Esophagus (tissue), 2 donors: ENCODE results near the gene MAP2K4. TPM values are rescaled to one million over a fixed set of nuclear protein-coding genes. Genes with fewer than 3 reads are reported as not detected.
A peak's percentile ranks its signal among the peaks of the same experiment; 100 is the strongest.

ENCODE experiments used
- H3K27ac ChIP-seq, 2 donors: one replicate each; pipeline ENCODE4 v1.5.1; 2013; ENCODE audit warnings: low read depth in 2 of 2, mild to moderate bottlenecking in 2 of 2, inconsistent platforms in 1 of 2, low read length in 1 of 2, moderate library complexity in 1 of 2
- H3K27me3 ChIP-seq, 2 donors: one replicate each; pipeline ENCODE4 v1.6.1; 2013; ENCODE audit warnings: low read length in 2 of 2, control low read depth in 1 of 2, mild to moderate bottlenecking in 1 of 2; ENCODE audit not compliant: insufficient read depth in 2 of 2, control insufficient read depth in 1 of 2
- H3K36me3 ChIP-seq, 2 donors: one replicate each; pipeline ENCODE4 v1.6.1; 2013; ENCODE audit warnings: low read length in 1 of 2; ENCODE audit not compliant: control insufficient read depth in 2 of 2, insufficient read depth in 2 of 2
- H3K4me1 ChIP-seq, 2 donors: one replicate each; pipeline ENCODE4 v1.6.1; 2013; ENCODE audit warnings: low read length in 1 of 2; ENCODE audit not compliant: control insufficient read depth in 2 of 2, insufficient read depth in 2 of 2
- H3K4me3 ChIP-seq, 2 donors: one replicate each; pipeline ENCODE4 v1.5.1; 2013; ENCODE audit warnings: low read length in 2 of 2, mild to moderate bottlenecking in 2 of 2, low read depth in 1 of 2, moderate library complexity in 1 of 2
- H3K9me3 ChIP-seq, 2 donors: one replicate each; pipeline ENCODE4 v1.6.1; 2013; ENCODE audit warnings: mild to moderate bottlenecking in 2 of 2, low read depth in 1 of 2, low read length in 1 of 2, moderate library complexity in 1 of 2; ENCODE audit not compliant: control insufficient read depth in 2 of 2, insufficient read depth in 1 of 2
- WGBS, 2 donors: extraction: QIAGEN DNeasy Blood & Tissue Kit; methylation state at CpG; one replicate each; pipeline ENCODE4 v1.1.7; 2013; 5-methylcytosine and 5-hydroxymethylcytosine counted together
- polyA plus RNA-seq, 2 donors: library from polyadenylated mRNA; stranded (reverse); fragments of 200-250 nt; gene quantifications; one replicate each; pipeline ENCODE4 v1.2.3, GENCODE V29; 2013
- donor health status: healthy with polysubstance abuse.
- donor health status: Bipolar disorder and iron deficiency.

The MAP2K4 gene
- polyA plus RNA-seq, 2 donors, result 13.6 to 16.5 TPM

GRCh38 chr17:12050646-12051225 is 30.1 kb downstream of the MAP2K4 start:
- Histone ChIP-seq H3K36me3 (no peaks in the 10 kb centered on the region), H3K27me3 (no peaks in the 10 kb centered on the region), H3K4me3 (no peak overlapping the region), H3K27ac (peak overlapping the region in 1 of 2 donors; percentile 2), H3K4me1 (peaks cover 2 to 4% of the 10 kb centered on the region in 2 donors), H3K9me3 (no peaks in the 10 kb centered on the region)
- WGBS, 2 donors, result 54 to 65% methylated on average over 1 of the region's 1 CpG

DNA sequence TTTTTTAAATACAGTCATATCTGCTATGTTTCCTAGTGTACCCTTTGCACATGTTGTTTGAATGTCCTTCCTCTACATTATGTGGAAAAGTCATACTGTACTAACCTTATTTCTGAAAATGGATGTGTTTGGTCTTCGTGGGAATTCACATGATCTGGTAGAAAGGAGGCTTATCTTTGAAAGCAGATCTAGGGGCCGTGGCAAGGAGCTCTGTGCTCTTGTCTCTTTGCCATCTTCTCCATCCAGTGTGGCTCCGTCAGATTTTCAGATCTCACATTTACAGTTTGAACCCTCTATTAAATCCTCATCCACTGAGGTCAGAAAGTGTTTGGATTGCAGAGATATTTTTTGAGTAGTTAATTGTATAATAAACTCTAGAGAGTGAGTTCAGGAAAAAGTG is 32.9 kb downstream of the MAP2K4 start:
- H3K9me3 ChIP-seq, result no peaks in the 10 kb centered on the region
- H3K27me3 ChIP-seq, result no peaks in the 10 kb centered on the region
- H3K4me3 ChIP-seq, result no peak overlapping the region
- peaks cover 2 to 4% of the 10 kb centered on the region in 2 donors for H3K4me1 ChIP-seq
- H3K27ac ChIP-seq, result no peak overlapping the region
- no peaks in the 10 kb centered on the region for H3K36me3 ChIP-seq
- 55% methylated on average over 3 of the region's 3 CpGs for WGBS, 2 donors

GRCh38 chr17:12055889-12056288 is 35.2 kb downstream of the MAP2K4 start:
- Histone ChIP-seq H3K36me3 (no peaks in the 10 kb centered on the region), H3K4me1 (peaks cover 0 to 1% of the 10 kb centered on the region in 2 donors), H3K27me3 (no peaks in the 10 kb centered on the region), H3K9me3 (no peaks in the 10 kb centered on the region), H3K4me3 (no peak overlapping the region), H3K27ac (no peak overlapping the region)

GRCh38 chr17:12057520-12057919 is 36.8 kb downstream of the MAP2K4 start:
- H3K27ac ChIP-seq, result no peak overlapping the region
- no peak overlapping the region for H3K4me3 ChIP-seq
- 86 to 88% methylated on average over 1 of the region's 1 CpG for WGBS, 2 donors
- peaks cover 0 to 2% of the 10 kb centered on the region in 2 donors for H3K36me3 ChIP-seq
- H3K27me3 ChIP-seq, result no peaks in the 10 kb centered on the region
- H3K4me1 ChIP-seq, result no peaks in the 10 kb centered on the region
- H3K9me3 ChIP-seq, result no peaks in the 10 kb centered on the region

GRCh38 chr17:12058535-12058934 is 37.9 kb downstream of the MAP2K4 start:
- no peak overlapping the region for H3K27ac ChIP-seq
- H3K9me3 ChIP-seq, result no peaks in the 10 kb centered on the region
- H3K4me3 ChIP-seq, result no peak overlapping the region
- H3K27me3 ChIP-seq, result no peaks in the 10 kb centered on the region
- H3K4me1 ChIP-seq, result no peaks in the 10 kb centered on the region
- H3K36me3 ChIP-seq, result peaks cover 0 to 2% of the 10 kb centered on the region in 2 donors

- no peak overlapping the region for H3K4me3 ChIP-seq
- H3K27ac ChIP-seq, result no peak overlapping the region
- WGBS, 2 donors, result 97 to 98% methylated on average over 3 of the region's 3 CpGs
- H3K9me3 ChIP-seq, result no peaks in the 10 kb centered on the region
- H3K4me1 ChIP-seq, result no peaks in the 10 kb centered on the region
- peaks cover under 1 to 3% of the 10 kb centered on the region in 2 donors for H3K36me3 ChIP-seq
- H3K27me3 ChIP-seq, result no peaks in the 10 kb centered on the region
These were observed 41.6 kb downstream of the MAP2K4 start for GRCh38 chr17:12062249-12062648.

DNA sequence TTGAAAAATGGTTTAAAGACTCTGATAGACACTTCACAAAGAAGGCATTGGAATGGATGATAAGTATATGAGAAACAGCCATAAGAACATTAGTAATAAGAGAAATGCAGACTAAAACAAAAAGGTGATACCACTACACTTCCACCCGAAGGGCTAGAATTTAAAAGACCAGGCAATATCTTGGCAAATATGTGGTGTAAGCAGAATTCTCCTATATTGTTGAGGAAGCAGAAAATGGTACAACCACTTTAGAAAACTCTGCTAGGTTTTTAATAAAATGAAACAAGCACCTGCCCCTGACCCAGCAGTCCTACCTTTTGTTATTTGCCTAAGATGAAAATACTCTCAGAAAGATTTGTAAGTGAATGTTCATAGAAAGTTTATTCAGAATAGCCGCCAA is 43.7 kb downstream of the MAP2K4 start:
- Histone ChIP-seq H3K36me3 (peaks cover 2 to 6% of the 10 kb centered on the region in 2 donors), H3K4me1 (no peaks in the 10 kb centered on the region), H3K27ac (no peak overlapping the region), H3K27me3 (no peaks in the 10 kb centered on the region), H3K4me3 (no peak overlapping the region), H3K9me3 (no peaks in the 10 kb centered on the region)
- 98 to 100% methylated on average over 2 of the region's 2 CpGs for whole genome bisulfite sequencing, 2 donors

- no peaks in the 10 kb centered on the region for H3K27me3 ChIP-seq
- 91 to 95% methylated on average over 2 of the region's 2 CpGs for WGBS, 2 donors
- H3K36me3 ChIP-seq, result peaks cover 2 to 3% of the 10 kb centered on the region in 2 donors
- no peak overlapping the region for H3K27ac ChIP-seq
- H3K9me3 ChIP-seq, result no peaks in the 10 kb centered on the region
- H3K4me3 ChIP-seq, result no peak overlapping the region
- no peaks in the 10 kb centered on the region for H3K4me1 ChIP-seq
These were observed 46.8 kb downstream of the MAP2K4 start for GRCh38 chr17:12067485-12067884.

DNA sequence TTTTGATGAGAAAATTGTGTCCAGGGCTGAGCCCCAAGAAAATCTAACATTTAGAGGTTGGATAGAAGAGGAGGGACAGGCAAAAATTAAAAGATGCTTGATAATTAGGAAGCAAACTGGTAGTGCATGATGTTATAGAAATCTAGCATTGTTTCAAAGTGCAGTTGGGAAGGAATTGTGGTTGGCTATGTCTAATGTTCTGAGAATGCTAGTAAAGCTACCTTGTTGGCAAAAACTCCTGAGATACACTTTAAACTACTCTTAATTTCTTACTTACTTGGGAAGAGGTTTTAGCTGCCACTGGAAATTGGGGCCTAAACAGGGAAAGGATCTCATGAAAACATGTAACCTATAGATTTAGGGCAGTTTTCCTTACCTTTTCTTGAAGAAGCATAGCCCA is 48.3 kb downstream of the MAP2K4 start:
- no peaks in the 10 kb centered on the region for H3K27me3 ChIP-seq
- H3K36me3 ChIP-seq, result peaks cover 2 to 3% of the 10 kb centered on the region in 2 donors
- no peaks in the 10 kb centered on the region for H3K9me3 ChIP-seq
- H3K27ac ChIP-seq, result no peak overlapping the region
- H3K4me1 ChIP-seq, result no peaks in the 10 kb centered on the region
- H3K4me3 ChIP-seq, result no peak overlapping the region

DNA sequence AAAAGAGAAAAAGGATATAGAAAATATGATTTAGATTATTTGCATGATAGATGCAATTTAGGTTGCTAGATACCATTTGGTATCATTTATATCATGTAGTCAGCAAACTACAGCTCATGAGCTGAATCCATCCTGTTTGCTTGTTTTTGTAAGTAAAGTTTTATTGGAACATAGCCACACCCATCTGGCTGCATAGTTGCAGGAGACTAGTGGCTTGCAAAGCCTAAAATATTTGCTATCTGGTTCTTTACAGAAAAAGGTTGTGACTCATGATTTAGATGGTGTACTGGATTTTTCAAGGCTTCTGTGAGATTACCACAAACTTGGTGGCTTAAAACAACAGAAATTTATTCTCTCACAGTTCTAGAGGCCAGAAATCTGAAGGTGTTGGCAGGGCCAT is 49.9 kb downstream of the MAP2K4 start:
- Histone ChIP-seq H3K4me1 (no peaks in the 10 kb centered on the region), H3K36me3 (peaks cover 2 to 3% of the 10 kb centered on the region in 2 donors), H3K9me3 (no peaks in the 10 kb centered on the region), H3K4me3 (no peak overlapping the region), H3K27ac (no peak overlapping the region), H3K27me3 (no peaks in the 10 kb centered on the region)
